H1 (cell line): ENCODE measurements around the gene ARID5B.

Source experiments
- CTCF ChIP-seq, 3 experiments: IDR thresholded peaks; 1 replicate in 2 of 3; 2 replicates in 1 of 3; pipeline versions ENCODE4 v1.5.1 to v1.6.1; 2011; ENCODE audit warnings: low read length in 3 of 3, mild to moderate bottlenecking in 3 of 3, inconsistent platforms in 2 of 3, low read depth in 1 of 3, moderate library complexity in 1 of 3; ENCODE audit not compliant: insufficient read depth in 1 of 3; ENCODE audit errors: control extremely low read depth in 1 of 3
- EGR1 ChIP-seq: IDR thresholded peaks from 2 replicates; pipeline ENCODE4 v1.6.1; 2011; ENCODE audit warnings: low read depth, low read length, borderline replicate concordance
- EZH2 ChIP-seq: fragments of 200-600 bp; sonication (generic); IDR thresholded peaks from 2 replicates; pipeline ENCODE4 v1.7.1; 2012; ENCODE audit warnings: low read depth, mild to moderate bottlenecking, moderate library complexity, low read length, inconsistent platforms; ENCODE audit not compliant: severe bottlenecking
- POLR2A ChIP-seq, 2 experiments: IDR thresholded peaks; 1 replicate in 1 of 2; 2 replicates in 1 of 2; pipeline ENCODE4 v1.6.1; 2011; ENCODE audit warnings: low read depth in 2 of 2, low read length in 2 of 2, mild to moderate bottlenecking in 2 of 2; ENCODE audit errors: control extremely low read depth in 1 of 2
- POLR2AphosphoS5 ChIP-seq: IDR thresholded peaks from 2 replicates; pipeline ENCODE4 v1.6.1; 2011; ENCODE audit warnings: low read depth, low read length
- RNF2 ChIP-seq: fragments of 200-900, 300-1000 bp; sonication (generic); IDR thresholded peaks from 2 replicates; pipeline ENCODE4 v1.7.1; 2016; ENCODE audit warnings: borderline replicate concordance, low read depth, mild to moderate bottlenecking, antibody characterized with exemption, low read length; ENCODE audit not compliant: poor library complexity, severe bottlenecking; ENCODE audit errors: missing control alignments
- SIN3A ChIP-seq, 2 experiments: IDR thresholded peaks in 1 of 2; conservative IDR thresholded peaks in 1 of 2; 2 replicates each; pipeline ENCODE4 v1.6.1; 2011 to 2012; ENCODE audit warnings: low read length in 2 of 2, improper control_type of control experiment in 1 of 2, low read depth in 1 of 2, mild to moderate bottlenecking in 1 of 2
- SRF ChIP-seq: IDR thresholded peaks from 2 replicates; pipeline ENCODE4 v1.6.1; 2011; ENCODE audit warnings: mild to moderate bottlenecking, low read depth, low read length, moderate library complexity
- USF2 ChIP-seq: IDR thresholded peaks from 2 replicates; pipeline ENCODE4 v1.6.1; 2011; ENCODE audit warnings: low read length, improper control_type of control experiment
- TF ChIP-seq, protein P1 (sequence below): IDR thresholded peaks from 2 replicates; pipeline ENCODE4 v1.6.1; 2012; ENCODE audit warnings: inconsistent platforms

GRCh38 chr10:61855771-61856170, 45.7 kb upstream of the ARID5B start:
- TF ChIP-seq CTCF (IDR thresholded peaks at IDR 0.05; ENCODE audit: control extremely low read depth in 1 of 3, insufficient read depth in 1 of 3, low read depth in 1 of 3, low read length in 3 of 3) (no peak), USF2 (no peak), SRF (no peak), SIN3A (conservative IDR thresholded peaks at IDR 0.05 in 1 of 2, IDR thresholded peaks at IDR 0.05 in 1 of 2; ENCODE audit: low read depth in 1 of 2, low read length in 2 of 2) (no peak), EZH2 (no peak), EGR1 (no peak), POLR2A (IDR thresholded peaks at IDR 0.05; ENCODE audit: control extremely low read depth in 1 of 2, low read depth in 2 of 2, low read length in 2 of 2) (no peak), RNF2 (no peak), POLR2AphosphoS5 (no peak)
- TF ChIP-seq, protein P1, sequence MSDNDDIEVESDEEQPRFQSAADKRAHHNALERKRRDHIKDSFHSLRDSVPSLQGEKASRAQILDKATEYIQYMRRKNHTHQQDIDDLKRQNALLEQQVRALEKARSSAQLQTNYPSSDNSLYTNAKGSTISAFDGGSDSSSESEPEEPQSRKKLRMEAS, result no peak
